ENCODE data around the gene ADGRD2. TPM values are rescaled to one million over a fixed set of nuclear protein-coding genes. Genes with fewer than 3 reads are reported as not detected.

Gene ADGRD2
- total RNA-seq, 2 donors from 2014 or later, result not detected

DNA sequence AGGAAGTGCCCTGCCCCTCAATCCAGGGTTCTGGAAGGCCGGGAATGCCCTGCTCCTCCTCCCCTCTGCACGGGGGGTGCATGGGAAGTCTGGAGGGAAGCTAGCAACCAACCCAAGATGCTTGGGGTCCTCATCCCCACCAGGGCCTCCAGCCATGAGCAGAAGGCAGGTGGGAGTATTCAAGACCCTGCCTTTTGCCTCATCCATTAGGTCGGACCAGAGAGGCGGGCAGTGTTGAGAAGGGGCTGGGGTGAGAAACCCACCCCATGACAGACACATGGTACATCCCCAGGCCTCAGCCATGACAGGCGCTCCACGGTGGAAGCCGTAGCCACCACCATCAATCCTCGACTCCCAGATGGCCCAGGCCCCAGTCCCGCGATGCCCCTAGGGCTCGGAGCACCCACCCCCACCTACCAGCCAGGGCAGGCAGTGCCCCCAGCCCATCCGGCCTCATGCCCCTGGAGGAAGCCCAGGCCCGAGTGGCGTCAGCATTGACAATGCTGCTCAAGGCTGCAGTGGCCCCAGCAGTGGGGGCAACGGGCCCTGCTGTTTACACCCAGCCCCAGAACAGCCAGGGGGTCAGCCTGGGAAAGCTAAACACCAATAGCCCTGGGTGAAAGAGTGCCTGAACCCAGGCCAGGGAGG lies 48.4 kb downstream of the ADGRD2 start:
- Histone ChIP-seq H3K27ac (no peak overlapping the region), H3K9me3 (no peaks in the 10 kb centered on the region), H3K36me3 (no peaks in the 10 kb centered on the region), H3K27me3 (peaks cover 23% of the 10 kb centered on the region), H3K4me1 (no peaks in the 10 kb centered on the region), H3K9ac (ENCODE audit: low read depth in 2 of 2, low read length in 2 of 2) (no peak overlapping the region), H3K4me3 (no peak overlapping the region)
- no peak for DNase-seq
- intact Hi-C loops (cut with DNase I), result no loop called here
- TF ChIP-seq, protein P1, sequence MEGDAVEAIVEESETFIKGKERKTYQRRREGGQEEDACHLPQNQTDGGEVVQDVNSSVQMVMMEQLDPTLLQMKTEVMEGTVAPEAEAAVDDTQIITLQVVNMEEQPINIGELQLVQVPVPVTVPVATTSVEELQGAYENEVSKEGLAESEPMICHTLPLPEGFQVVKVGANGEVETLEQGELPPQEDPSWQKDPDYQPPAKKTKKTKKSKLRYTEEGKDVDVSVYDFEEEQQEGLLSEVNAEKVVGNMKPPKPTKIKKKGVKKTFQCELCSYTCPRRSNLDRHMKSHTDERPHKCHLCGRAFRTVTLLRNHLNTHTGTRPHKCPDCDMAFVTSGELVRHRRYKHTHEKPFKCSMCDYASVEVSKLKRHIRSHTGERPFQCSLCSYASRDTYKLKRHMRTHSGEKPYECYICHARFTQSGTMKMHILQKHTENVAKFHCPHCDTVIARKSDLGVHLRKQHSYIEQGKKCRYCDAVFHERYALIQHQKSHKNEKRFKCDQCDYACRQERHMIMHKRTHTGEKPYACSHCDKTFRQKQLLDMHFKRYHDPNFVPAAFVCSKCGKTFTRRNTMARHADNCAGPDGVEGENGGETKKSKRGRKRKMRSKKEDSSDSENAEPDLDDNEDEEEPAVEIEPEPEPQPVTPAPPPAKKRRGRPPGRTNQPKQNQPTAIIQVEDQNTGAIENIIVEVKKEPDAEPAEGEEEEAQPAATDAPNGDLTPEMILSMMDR (IDR thresholded peaks at IDR 0.05), result no peak

DNA sequence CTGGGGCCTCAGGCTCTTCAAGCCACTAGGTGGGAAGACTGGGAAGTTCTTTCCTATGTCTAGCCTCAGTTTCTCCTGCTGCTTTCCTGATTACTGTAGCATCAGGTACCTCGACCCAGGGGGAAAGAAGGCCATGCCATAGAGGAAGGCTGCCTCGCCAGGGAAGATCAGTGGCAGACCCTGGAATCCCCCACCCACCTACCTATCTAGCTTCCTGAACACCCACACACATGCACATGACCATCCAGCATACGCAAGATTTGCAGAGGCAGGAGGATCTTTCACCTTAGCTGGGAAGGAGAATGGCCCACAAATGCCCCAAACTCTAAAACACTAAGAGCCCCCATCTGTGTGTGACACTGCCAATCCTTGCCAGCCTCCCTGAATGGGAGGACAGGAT lies 49.0 kb downstream of the ADGRD2 start:
- no peak overlapping the region for H3K27ac ChIP-seq
- intact Hi-C loops (cut with DNase I), result no loop called here
- H3K4me1 ChIP-seq, result peaks cover 2% of the 10 kb centered on the region
- no peak overlapping the region for H3K9ac ChIP-seq (ENCODE audit: low read depth in 2 of 2, low read length in 2 of 2)
- H3K4me3 ChIP-seq, result no peak overlapping the region
- no peaks in the 10 kb centered on the region for H3K9me3 ChIP-seq
- TF ChIP-seq, protein P1 (IDR thresholded peaks at IDR 0.05), result no peak
- no peak for DNase-seq
- H3K27me3 ChIP-seq, result peaks cover 29% of the 10 kb centered on the region
- no peaks in the 10 kb centered on the region for H3K36me3 ChIP-seq

DNA sequence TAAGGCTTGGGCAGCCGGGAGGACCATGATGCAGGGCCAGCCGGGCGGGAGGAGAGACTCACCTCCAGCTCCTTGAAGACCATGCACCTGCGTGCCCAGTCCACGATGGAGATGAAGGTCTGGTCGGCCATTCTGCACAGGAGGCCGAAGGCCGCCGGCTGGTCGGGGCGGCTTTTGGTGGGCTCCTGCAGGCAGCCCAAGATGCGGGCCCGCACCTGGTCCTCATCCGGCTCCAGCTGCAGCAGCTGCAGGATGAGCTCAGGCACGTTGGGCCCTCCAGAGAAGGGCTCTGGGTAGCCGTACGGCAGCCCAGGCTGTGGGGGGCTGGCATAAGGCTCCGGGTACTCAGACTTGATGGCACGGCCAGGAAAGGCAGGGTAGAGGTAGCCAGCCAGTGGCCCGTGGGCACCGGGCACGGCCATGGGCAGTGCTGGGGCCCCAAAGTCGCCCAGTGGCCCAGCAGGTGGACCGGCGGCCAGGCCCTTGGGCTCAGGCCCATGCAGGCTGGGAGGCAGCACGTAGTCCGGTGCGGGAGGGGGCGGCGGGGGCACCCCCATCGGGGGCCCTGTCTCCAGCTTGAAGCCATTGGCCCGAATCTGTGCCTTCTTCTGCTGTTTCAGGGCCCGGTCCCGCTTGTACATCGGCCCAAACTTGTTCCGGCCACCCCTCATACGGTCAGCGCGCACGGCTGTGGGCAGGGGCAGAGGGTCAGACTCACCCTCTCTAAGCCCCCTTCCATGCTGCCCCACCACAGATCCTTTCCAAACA lies 50.0 kb downstream of the ADGRD2 start:
- H3K36me3 ChIP-seq, result no peaks in the 10 kb centered on the region
- no peak overlapping the region for H3K9ac ChIP-seq (ENCODE audit: low read depth in 2 of 2, low read length in 2 of 2)
- no peaks in the 10 kb centered on the region for H3K9me3 ChIP-seq
- DNase-seq, result no peak
- H3K27ac ChIP-seq, result no peak overlapping the region
- peaks cover 35% of the 10 kb centered on the region for H3K27me3 ChIP-seq
- no peak overlapping the region for H3K4me3 ChIP-seq
- TF ChIP-seq, protein P1 (IDR thresholded peaks at IDR 0.05), result no peak
- peaks cover 4% of the 10 kb centered on the region for H3K4me1 ChIP-seq
- intact Hi-C loops (cut with DNase I), result no loop called here

DNA sequence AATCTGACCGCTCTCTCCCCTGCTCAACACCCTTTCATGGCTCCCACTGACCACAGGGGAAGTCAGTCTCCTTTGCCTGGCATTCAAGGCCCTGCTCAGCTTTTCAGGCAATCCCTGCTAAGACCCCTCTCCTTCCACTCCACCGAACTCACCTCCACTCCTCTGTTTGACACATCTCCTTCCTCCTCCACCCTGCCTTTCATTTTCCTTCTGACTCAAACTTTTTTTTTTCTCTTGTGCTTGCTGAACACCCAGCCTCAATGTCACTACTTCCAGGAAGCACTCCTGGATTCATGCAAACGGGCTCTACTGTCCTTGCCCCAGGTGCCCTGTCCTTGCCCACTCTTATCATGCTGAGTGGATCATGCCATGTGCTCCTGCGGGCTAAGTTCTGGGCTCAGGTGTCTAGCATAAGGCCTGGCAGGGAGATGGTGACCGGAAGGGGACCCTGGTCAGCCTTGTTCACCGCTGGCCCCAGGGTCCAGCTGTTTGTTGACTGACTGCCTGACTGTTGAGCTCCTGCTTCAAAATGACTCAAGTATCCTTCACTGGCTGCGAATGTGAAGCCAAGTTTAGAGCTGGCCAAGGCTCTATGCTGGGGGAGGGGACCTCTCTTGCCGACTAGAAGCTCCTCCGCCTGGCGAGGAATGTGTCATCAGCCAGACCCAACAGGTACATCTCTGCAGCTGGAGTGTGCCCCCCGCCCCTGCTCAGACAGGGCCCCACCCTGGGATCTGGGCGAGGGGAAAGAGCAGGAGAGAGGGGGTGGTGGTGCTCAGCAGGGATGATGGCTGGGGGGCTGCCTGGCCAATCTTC lies 50.8 kb downstream of the ADGRD2 start:
- intact Hi-C loops (cut with DNase I), result no loop called here
- no peak for DNase-seq
- TF ChIP-seq, protein P1 (IDR thresholded peaks at IDR 0.05), result no peak

DNA sequence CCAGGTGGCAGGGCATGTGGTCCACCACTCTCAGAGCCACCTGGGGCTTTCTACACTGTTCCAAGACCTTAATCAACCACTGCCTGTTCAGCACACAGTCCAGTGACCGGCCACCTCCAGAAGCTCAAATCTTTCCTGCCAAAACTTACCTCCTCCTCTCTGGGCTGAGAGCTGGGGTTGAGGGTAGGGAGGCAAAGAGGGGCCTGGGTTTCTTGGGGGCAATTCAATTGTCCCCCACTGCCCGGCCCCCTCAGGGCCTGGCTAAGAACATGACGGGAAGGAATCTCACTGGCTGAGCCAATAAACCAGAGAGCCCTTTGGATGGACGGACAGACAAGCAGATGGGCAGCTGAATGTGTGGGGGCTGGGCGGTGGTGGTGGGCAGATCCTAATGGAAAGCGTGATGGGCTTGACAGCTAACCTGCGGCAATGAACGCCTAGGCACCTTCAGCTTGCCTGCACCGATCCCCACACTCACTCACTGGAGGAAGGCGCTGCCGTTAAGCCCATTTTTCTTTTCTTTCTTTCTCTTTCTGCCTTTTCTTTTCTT lies 51.6 kb downstream of the ADGRD2 start:
- no peak for DNase-seq
- Histone ChIP-seq H3K27ac (no peak overlapping the region), H3K9me3 (no peaks in the 10 kb centered on the region), H3K9ac (ENCODE audit: low read depth in 2 of 2, low read length in 2 of 2) (no peak overlapping the region), H3K36me3 (no peaks in the 10 kb centered on the region), H3K4me3 (no peak overlapping the region), H3K4me1 (peaks cover 4% of the 10 kb centered on the region), H3K27me3 (peaks cover 44% of the 10 kb centered on the region)
- TF ChIP-seq, protein P1 (IDR thresholded peaks at IDR 0.05), result no peak
- intact Hi-C loops (cut with DNase I), result no loop called here

More for the DNA sequence above, 50.8 kb downstream of the ADGRD2 start:
- no peaks in the 10 kb centered on the region for H3K36me3 ChIP-seq
- H3K4me3 ChIP-seq, result no peak overlapping the region
- H3K9ac ChIP-seq (ENCODE audit: low read depth in 2 of 2, low read length in 2 of 2), result no peak overlapping the region
- peaks cover 4% of the 10 kb centered on the region for H3K4me1 ChIP-seq
- no peak overlapping the region for H3K27ac ChIP-seq
- H3K9me3 ChIP-seq, result no peaks in the 10 kb centered on the region
- H3K27me3 ChIP-seq, result peaks cover 43% of the 10 kb centered on the region

Data from colonic mucosa (tissue), 4 donors.